ENCODE data around the gene REM2. TPM values are rescaled to one million over a fixed set of nuclear protein-coding genes. Genes with fewer than 3 reads are reported as not detected.

REM2 gene
- total RNA-seq, 1 donor from 2014 or later: 0.79 TPM

GRCh38 chr14:22847661-22848341 is 35.2 kb upstream of the REM2 start:
- Histone ChIP-seq H3K27ac (ENCODE audit: low read depth, low read length) (peak overlapping the region; percentile 99), H2AFZ (ENCODE audit: low read depth, low read length) (no peak overlapping the region), H3K4me2 (ENCODE audit: low read length) (peak overlapping the region; percentile 61), H3K79me2 (ENCODE audit: insufficient read depth, low read length) (peaks cover 33% of the 10 kb centered on the region), H3K27me3 (ENCODE audit: insufficient read depth, low read length) (no peaks in the 10 kb centered on the region), H3K4me3 (ENCODE audit: insufficient read depth, low read depth, low read length) (peak overlapping the region; percentile 34), H3K9ac (ENCODE audit: low read length) (peak overlapping the region; percentile 85), H3K36me3 (ENCODE audit: insufficient read depth, low read length) (peaks cover 32% of the 10 kb centered on the region), H4K20me1 (ENCODE audit: insufficient read depth, low read length) (peaks cover 35% of the 10 kb centered on the region), H3K4me1 (ENCODE audit: insufficient read depth, low read length) (peaks cover 70% of the 10 kb centered on the region), H3K9me3 (ENCODE audit: insufficient read depth, low read depth, low read length) (no peaks in the 10 kb centered on the region)
- H3K4me1 Mint-ChIP-seq (ENCODE audit: low read depth, unreplicated experiment): peaks cover 27% of the 10 kb centered on the region
- H3K36me3 Mint-ChIP-seq (ENCODE audit: low read depth, unreplicated experiment): peaks cover 10% of the 10 kb centered on the region
- no peaks in the 10 kb centered on the region for H3K27me3 Mint-ChIP-seq (ENCODE audit: low read depth, unreplicated experiment)
- FAIRE-seq: no peak
- peak overlapping the region; percentile 81 for H3K27ac Mint-ChIP-seq (ENCODE audit: unreplicated experiment)
- no peak for TF ChIP-seq EZH2 (IDR thresholded peaks at IDR 0.05; ENCODE audit: insufficient read depth, low read length)
- TF ChIP-seq, protein P1, sequence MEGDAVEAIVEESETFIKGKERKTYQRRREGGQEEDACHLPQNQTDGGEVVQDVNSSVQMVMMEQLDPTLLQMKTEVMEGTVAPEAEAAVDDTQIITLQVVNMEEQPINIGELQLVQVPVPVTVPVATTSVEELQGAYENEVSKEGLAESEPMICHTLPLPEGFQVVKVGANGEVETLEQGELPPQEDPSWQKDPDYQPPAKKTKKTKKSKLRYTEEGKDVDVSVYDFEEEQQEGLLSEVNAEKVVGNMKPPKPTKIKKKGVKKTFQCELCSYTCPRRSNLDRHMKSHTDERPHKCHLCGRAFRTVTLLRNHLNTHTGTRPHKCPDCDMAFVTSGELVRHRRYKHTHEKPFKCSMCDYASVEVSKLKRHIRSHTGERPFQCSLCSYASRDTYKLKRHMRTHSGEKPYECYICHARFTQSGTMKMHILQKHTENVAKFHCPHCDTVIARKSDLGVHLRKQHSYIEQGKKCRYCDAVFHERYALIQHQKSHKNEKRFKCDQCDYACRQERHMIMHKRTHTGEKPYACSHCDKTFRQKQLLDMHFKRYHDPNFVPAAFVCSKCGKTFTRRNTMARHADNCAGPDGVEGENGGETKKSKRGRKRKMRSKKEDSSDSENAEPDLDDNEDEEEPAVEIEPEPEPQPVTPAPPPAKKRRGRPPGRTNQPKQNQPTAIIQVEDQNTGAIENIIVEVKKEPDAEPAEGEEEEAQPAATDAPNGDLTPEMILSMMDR (IDR thresholded peaks at IDR 0.05; ENCODE audit: insufficient read depth, low read depth, low read length): no peak
- peaks cover 4% of the 10 kb centered on the region for H3K9me3 Mint-ChIP-seq (ENCODE audit: unreplicated experiment)
- H3K4me3 Mint-ChIP-seq (ENCODE audit: unreplicated experiment): peak overlapping the region; percentile 29
- DNase-seq (ENCODE audit: low read depth): peak; percentile 72

- H3K4me2 ChIP-seq (ENCODE audit: low read length): peak overlapping the region; percentile 61
- DNase-seq (ENCODE audit: low read depth): peak; percentile 85
- H3K9ac ChIP-seq (ENCODE audit: low read length): peak overlapping the region; percentile 85
- no peak for FAIRE-seq
- H3K27ac Mint-ChIP-seq (ENCODE audit: unreplicated experiment): peak overlapping the region; percentile 81
- H3K4me1 Mint-ChIP-seq (ENCODE audit: low read depth, unreplicated experiment): peaks cover 28% of the 10 kb centered on the region
- peaks cover under 1% of the 10 kb centered on the region for H3K9me3 Mint-ChIP-seq (ENCODE audit: unreplicated experiment)
- H3K9me3 ChIP-seq (ENCODE audit: insufficient read depth, low read depth, low read length): no peaks in the 10 kb centered on the region
- H3K4me3 ChIP-seq (ENCODE audit: insufficient read depth, low read depth, low read length): no peak overlapping the region
- peaks cover 24% of the 10 kb centered on the region for H3K36me3 ChIP-seq (ENCODE audit: insufficient read depth, low read length)
- no peak overlapping the region for H2AFZ ChIP-seq (ENCODE audit: low read depth, low read length)
- H3K79me2 ChIP-seq (ENCODE audit: insufficient read depth, low read length): peaks cover 25% of the 10 kb centered on the region
- peak overlapping the region; percentile 99 for H3K27ac ChIP-seq (ENCODE audit: low read depth, low read length)
- peaks cover 76% of the 10 kb centered on the region for H3K4me1 ChIP-seq (ENCODE audit: insufficient read depth, low read length)
- H3K27me3 Mint-ChIP-seq (ENCODE audit: low read depth, unreplicated experiment): no peaks in the 10 kb centered on the region
- no peak for TF ChIP-seq EZH2 (IDR thresholded peaks at IDR 0.05; ENCODE audit: insufficient read depth, low read length)
- TF ChIP-seq, protein P1 (IDR thresholded peaks at IDR 0.05; ENCODE audit: insufficient read depth, low read depth, low read length): no peak
- H3K36me3 Mint-ChIP-seq (ENCODE audit: low read depth, unreplicated experiment): peaks cover 7% of the 10 kb centered on the region
- peaks cover 27% of the 10 kb centered on the region for H4K20me1 ChIP-seq (ENCODE audit: insufficient read depth, low read length)
- H3K4me3 Mint-ChIP-seq (ENCODE audit: unreplicated experiment): no peak overlapping the region
- H3K27me3 ChIP-seq (ENCODE audit: insufficient read depth, low read length): no peaks in the 10 kb centered on the region
Observed at GRCh38 chr14:22848351-22849164, 34.5 kb upstream of the REM2 start.
